OCI-LY3 (cell line): ENCODE data around the gene CDH1.
"Not testable (repeated sequence)": the region's sequence is repeated elsewhere in the genome, so short reads cannot be mapped to it uniquely, and the experiment has no call there.

Experiments
- H2AFZ ChIP-seq: fragments of 200-600, 300-600 bp; shearing (Covaris generic); 2 replicates; pipeline ENCODE4 v1.6.0; 2014; ENCODE audit warnings: antibody characterized with exemption, low read depth, low read length
- H3K27ac ChIP-seq: fragments of 200-600, 300-600 bp; sonication (generic); 2 replicates; pipeline ENCODE4 v1.5.1; 2014; ENCODE audit warnings: mild to moderate bottlenecking, low read length, moderate library complexity, mixed read lengths
- H3K27me3 ChIP-seq: fragments of 200-600, 300-600 bp; sonication (generic); 2 replicates; pipeline ENCODE4 v1.6.1; 2014; ENCODE audit warnings: low read depth, low read length, mixed read lengths
- H3K36me3 ChIP-seq: fragments of 200-600, 300-600 bp; sonication (generic); replicated peaks from 2 replicates; pipeline ENCODE3; 2014; ENCODE audit warnings: low read depth, low read length, mixed read lengths
- H3K4me1 ChIP-seq: fragments of 300-600, 200-600 bp; sonication (generic); 2 replicates; pipeline ENCODE4 v1.6.1; 2014; ENCODE audit warnings: low read length, mixed read lengths
- H3K4me2 ChIP-seq: fragments of 200-600, 300-600 bp; sonication (generic); 2 replicates; pipeline ENCODE4 v1.6.1; 2014; ENCODE audit warnings: low read length, mixed read lengths
- H3K4me3 ChIP-seq: fragments of 300-600, 200-600 bp; sonication (generic); 2 replicates; pipeline ENCODE4 v1.5.1; 2014; ENCODE audit warnings: antibody characterized with exemption, mild to moderate bottlenecking, low read length, moderate library complexity
- H3K79me2 ChIP-seq: fragments of 300-600, 200-600 bp; shearing (Covaris generic); 2 replicates; pipeline ENCODE4 v1.6.1; 2014; ENCODE audit warnings: mild to moderate bottlenecking, low read length, mixed read lengths
- H3K9ac ChIP-seq: fragments of 300-600, 200-600 bp; shearing (Covaris generic); 2 replicates; pipeline ENCODE4 v1.6.0; 2014; ENCODE audit warnings: mild to moderate bottlenecking, low read length, moderate library complexity
- H3K9me3 ChIP-seq: fragments of 200-600, 300-600 bp; shearing (Covaris generic); 2 replicates; pipeline ENCODE4 v1.6.1; 2014; ENCODE audit warnings: low read length, mixed read lengths; ENCODE audit not compliant: insufficient read depth
- H4K20me1 ChIP-seq: fragments of 200-600, 300-600 bp; sonication (generic); 2 replicates; pipeline ENCODE4 v1.6.1; 2016; ENCODE audit warnings: low read length, mixed read lengths; ENCODE audit not compliant: insufficient read depth
- CTCF ChIP-seq: fragments of 200-600, 300-600 bp; sonication (generic); IDR thresholded peaks from 2 replicates; pipeline ENCODE4 v1.5.1; 2014; ENCODE audit warnings: antibody characterized with exemption, low read length, low read depth
- EZH2phosphoT487 ChIP-seq: fragments of 200-600 bp; shearing (Covaris generic); IDR thresholded peaks from 2 replicates; pipeline ENCODE4 v1.6.1; 2018; ENCODE audit warnings: antibody characterized with exemption, mixed run types, low read depth

The CDH1 gene

GRCh38 chr16:68785715-68786114 lies 48.6 kb downstream of the CDH1 start:
- H3K36me3 ChIP-seq: no peaks in the 10 kb centered on the region

GRCh38 chr16:68786685-68787418 lies 49.8 kb downstream of the CDH1 start:
- H3K36me3 ChIP-seq: no peaks in the 10 kb centered on the region
- H3K79me2 ChIP-seq: no peaks in the 10 kb centered on the region
- no peak overlapping the region for H3K27ac ChIP-seq

More at GRCh38 chr16:68785715-68786114, 48.6 kb downstream of the CDH1 start:
- Histone ChIP-seq H3K27ac (no peak overlapping the region), H3K4me1 (peaks cover 26% of the 10 kb centered on the region), H4K20me1 (no peaks in the 10 kb centered on the region), H3K9ac (no peak overlapping the region), H3K4me3 (no peak overlapping the region), H2AFZ (no peak overlapping the region), H3K27me3 (no peaks in the 10 kb centered on the region), H3K9me3 (no peaks in the 10 kb centered on the region), H3K79me2 (no peaks in the 10 kb centered on the region), H3K4me2 (no peak overlapping the region)
- TF ChIP-seq CTCF (no peak), EZH2phosphoT487 (no peak)

GRCh38 chr16:68787419-68787807 lies 50.3 kb downstream of the CDH1 start:
- not testable (repeated sequence) for H3K36me3 ChIP-seq, H3K27ac ChIP-seq, H3K4me3 ChIP-seq, H3K27me3 ChIP-seq, H3K4me2 ChIP-seq, H3K9ac ChIP-seq, H3K79me2 ChIP-seq, H4K20me1 ChIP-seq, H2AFZ ChIP-seq, H3K9me3 ChIP-seq
- peaks cover 15% of the 10 kb centered on the region for H3K4me1 ChIP-seq

More at GRCh38 chr16:68786685-68787418, 49.8 kb downstream of the CDH1 start:
- H3K4me1 ChIP-seq: peaks cover 21% of the 10 kb centered on the region
- no peaks in the 10 kb centered on the region for H4K20me1 ChIP-seq
- no peak overlapping the region for H3K9ac ChIP-seq
- H3K9me3 ChIP-seq: no peaks in the 10 kb centered on the region
- TF ChIP-seq CTCF (no peak), EZH2phosphoT487 (no peak)
- no peak overlapping the region for H3K4me2 ChIP-seq
- H3K4me3 ChIP-seq: no peak overlapping the region
- no peaks in the 10 kb centered on the region for H3K27me3 ChIP-seq
- H2AFZ ChIP-seq: no peak overlapping the region

- TF ChIP-seq CTCF (no peak), EZH2phosphoT487 (no peak)
- no peak overlapping the region for H3K27ac ChIP-seq
These were observed 53.2 kb downstream of the CDH1 start for GRCh38 chr16:68790130-68790761.

More at GRCh38 chr16:68790130-68790761, 53.2 kb downstream of the CDH1 start:
- no peak overlapping the region for H2AFZ ChIP-seq
- H3K4me2 ChIP-seq: no peak overlapping the region
- no peak overlapping the region for H3K9ac ChIP-seq
- no peaks in the 10 kb centered on the region for H3K27me3 ChIP-seq
- peaks cover 7% of the 10 kb centered on the region for H3K4me1 ChIP-seq
- H3K79me2 ChIP-seq: no peaks in the 10 kb centered on the region
- no peaks in the 10 kb centered on the region for H3K36me3 ChIP-seq
- H4K20me1 ChIP-seq: no peaks in the 10 kb centered on the region
- H3K9me3 ChIP-seq: no peaks in the 10 kb centered on the region
- no peak overlapping the region for H3K4me3 ChIP-seq
